HEK293 (cell line): Measurements from ENCODE around the gene AMPD3.

Source experiments
- CTCF ChIA-PET: fragments of 350-600 bp; formaldehyde crosslinking; extraction: SDS; loops from one replicate; lab custom pipeline; 2021; ENCODE audit warnings: antibody characterized with exemption; lab: Yijun Ruan, JAX
- POLR2A ChIA-PET: fragments of 300-600 bp; formaldehyde crosslinking; extraction: SDS; loops from one replicate; lab custom pipeline; 2020; ENCODE audit warnings: antibody characterized with exemption, inconsistent platforms; lab: Yijun Ruan, JAX
- H3K27ac ChIP-seq: fragments of 200-500 bp; sonication (Bioruptor generic); 2 replicates; pipeline ENCODE4 v1.5.1; 2014; ENCODE audit warnings: low read depth, low read length, control low read depth, inconsistent platforms; ENCODE audit errors: extremely low read depth
- H3K36me3 ChIP-seq, 2 experiments: fragments of 200-500 bp in 1 of 2; sonication (Bioruptor generic) in 1 of 2; 1 replicate in 1 of 2; 2 replicates in 1 of 2; pipeline ENCODE4 v1.5.1; 2014 to 2017; ENCODE audit warnings: inconsistent platforms in 2 of 2, low read length in 2 of 2; ENCODE audit not compliant: control insufficient read depth in 2 of 2, insufficient read depth in 1 of 2
- H3K4me1 ChIP-seq: fragments of 200-500 bp; sonication (Bioruptor generic); 2 replicates; pipeline ENCODE4 v1.5.1; 2014; ENCODE audit warnings: mild to moderate bottlenecking, low read length, inconsistent platforms; ENCODE audit not compliant: control insufficient read depth, insufficient read depth
- H3K4me3 ChIP-seq: 2 replicates; pipeline ENCODE4 v1.5.1; 2011; ENCODE audit warnings: low read depth, mild to moderate bottlenecking, control low read depth, low read length, moderate library complexity
- H3K9me3 ChIP-seq: fragments of 200-500 bp; sonication (Bioruptor generic); 2 replicates; pipeline ENCODE4 v1.5.1; 2014; ENCODE audit warnings: low read depth, low read length, inconsistent platforms; ENCODE audit not compliant: control insufficient read depth, insufficient read depth
- BCL6B ChIP-seq: fragments of 450-650 bp; formaldehyde crosslinking; IDR thresholded peaks from 2 replicates; pipeline ENCODE4 v1.5.1; 2017; ENCODE audit warnings: missing biosample characterization, missing genetic modification characterization
- GLIS2 ChIP-seq: fragments of 450-650 bp; formaldehyde crosslinking; IDR thresholded peaks from 2 replicates; pipeline ENCODE4 v1.5.1; 2016; ENCODE audit warnings: missing biosample characterization, missing genetic modification characterization
- PRDM4 ChIP-seq: fragments of 450-650 bp; formaldehyde crosslinking; IDR thresholded peaks from 2 replicates; pipeline ENCODE4 v1.5.1; 2017; ENCODE audit warnings: missing biosample characterization, missing genetic modification characterization
- SP3 ChIP-seq: fragments of 450-650 bp; formaldehyde crosslinking; IDR thresholded peaks from 2 replicates; pipeline ENCODE4 v1.5.1; 2016; ENCODE audit warnings: missing biosample characterization, missing genetic modification characterization
- TSHZ1 ChIP-seq: fragments of 450-650 bp; formaldehyde crosslinking; IDR thresholded peaks from 2 replicates; pipeline ENCODE4 v1.5.1; 2016; ENCODE audit warnings: missing biosample characterization, missing genetic modification characterization, borderline replicate concordance
- YY1 ChIP-seq: fragments of 450-650 bp; formaldehyde crosslinking; IDR thresholded peaks from 2 replicates; pipeline ENCODE4 v1.5.1; 2018; ENCODE audit warnings: missing biosample characterization, missing genetic modification characterization
- YY2 ChIP-seq: fragments of 450-650 bp; formaldehyde crosslinking; IDR thresholded peaks from 2 replicates; pipeline ENCODE4 v1.5.1; 2016; ENCODE audit warnings: missing biosample characterization, missing genetic modification characterization
- ZFHX2 ChIP-seq: fragments of 450-650 bp; formaldehyde crosslinking; conservative IDR thresholded peaks from 2 replicates; pipeline ENCODE4 v1.5.1; 2016; ENCODE audit warnings: missing biosample characterization, missing genetic modification characterization
- ZNF138 ChIP-seq: fragments of 450-650 bp; formaldehyde crosslinking; IDR thresholded peaks from 2 replicates; pipeline ENCODE4 v1.5.1; 2016; ENCODE audit warnings: missing biosample characterization, missing genetic modification characterization, borderline replicate concordance
- ZNF16 ChIP-seq: fragments of 450-650 bp; formaldehyde crosslinking; IDR thresholded peaks from 2 replicates; pipeline ENCODE4 v1.5.1; 2016; ENCODE audit warnings: low read depth, missing biosample characterization, missing genetic modification characterization
- ZNF169 ChIP-seq: fragments of 450-650 bp; formaldehyde crosslinking; IDR thresholded peaks from 2 replicates; pipeline ENCODE4 v1.5.1; 2016; ENCODE audit warnings: missing biosample characterization, missing genetic modification characterization
- ZNF19 ChIP-seq: fragments of 450-650 bp; formaldehyde crosslinking; IDR thresholded peaks from 2 replicates; pipeline ENCODE4; 2016; ENCODE audit warnings: missing biosample characterization, missing genetic modification characterization, low read depth
- ZNF211 ChIP-seq: fragments of 450-650 bp; formaldehyde crosslinking; IDR thresholded peaks from 2 replicates; pipeline ENCODE4 v1.5.1; 2016; ENCODE audit warnings: low read depth, missing biosample characterization, missing genetic modification characterization
- ZNF221 ChIP-seq: fragments of 450-650 bp; formaldehyde crosslinking; IDR thresholded peaks from 2 replicates; pipeline ENCODE4 v1.5.1; 2017; ENCODE audit warnings: missing biosample characterization, missing genetic modification characterization, borderline replicate concordance
- ZNF239 ChIP-seq: fragments of 450-650 bp; formaldehyde crosslinking; IDR thresholded peaks from 2 replicates; pipeline ENCODE4 v1.5.1; 2016; ENCODE audit warnings: missing biosample characterization, missing genetic modification characterization
- ZNF280C ChIP-seq: fragments of 450-650 bp; formaldehyde crosslinking; IDR thresholded peaks from 2 replicates; pipeline ENCODE4 v1.5.1; 2016; ENCODE audit warnings: missing biosample characterization, missing genetic modification characterization
- ZNF341 ChIP-seq: fragments of 450-650 bp; formaldehyde crosslinking; IDR thresholded peaks from 2 replicates; pipeline ENCODE4; 2016; ENCODE audit warnings: low read depth, missing biosample characterization, missing genetic modification characterization
- ZNF350 ChIP-seq: fragments of 450-650 bp; formaldehyde crosslinking; IDR thresholded peaks from 2 replicates; pipeline ENCODE4 v1.5.0; 2017; ENCODE audit warnings: missing biosample characterization, mild to moderate bottlenecking, missing genetic modification characterization
- ZNF416 ChIP-seq: fragments of 450-650 bp; formaldehyde crosslinking; IDR thresholded peaks from 2 replicates; pipeline ENCODE4 v1.5.1; 2016; ENCODE audit warnings: missing biosample characterization, missing genetic modification characterization
- ZNF48 ChIP-seq: fragments of 450-650 bp; formaldehyde crosslinking; IDR thresholded peaks from 2 replicates; pipeline ENCODE4 v1.5.1; 2016; ENCODE audit warnings: missing biosample characterization, missing genetic modification characterization
- ZNF561 ChIP-seq: fragments of 450-650 bp; IDR thresholded peaks from 2 replicates; pipeline ENCODE4 v1.5.1; 2018; ENCODE audit warnings: missing biosample characterization, missing genetic modification characterization, borderline replicate concordance
- ZNF837 ChIP-seq: fragments of 450-650 bp; formaldehyde crosslinking; IDR thresholded peaks from 2 replicates; pipeline ENCODE4 v1.5.1; 2016; ENCODE audit warnings: missing biosample characterization, missing genetic modification characterization
- ZSCAN16 ChIP-seq: fragments of 450-650 bp; formaldehyde crosslinking; IDR thresholded peaks from 2 replicates; pipeline ENCODE4 v1.5.1; 2016; ENCODE audit warnings: missing biosample characterization, missing genetic modification characterization
- ZSCAN18 ChIP-seq: fragments of 450-650 bp; formaldehyde crosslinking; IDR thresholded peaks from 2 replicates; pipeline ENCODE4 v1.5.1; 2016; ENCODE audit warnings: missing biosample characterization, missing genetic modification characterization

Gene AMPD3

GRCh38 chr11:10439351-10439750 lies 15.7 kb upstream of the AMPD3 start:
- TF ChIP-seq ZNF138 (tag by site-specific recombination), result no peak
- TF ChIP-seq PRDM4 (tag by site-specific recombination), result no peak
- no peak for TF ChIP-seq BCL6B (tag by site-specific recombination)
- no peak for TF ChIP-seq ZNF837 (tag by site-specific recombination)
- no peak for TF ChIP-seq ZFHX2
- no peak for TF ChIP-seq ZNF19 (tag by site-specific recombination)
- TF ChIP-seq ZNF239 (tag by site-specific recombination), result no peak
- no peak for TF ChIP-seq ZNF341 (tag by site-specific recombination)
- no peak for TF ChIP-seq GLIS2 (tag by site-specific recombination)
- no peak for TF ChIP-seq YY2 (tag by site-specific recombination)
- no peak for TF ChIP-seq ZNF416
- no peak for TF ChIP-seq ZSCAN18 (tag by site-specific recombination)
- CTCF ChIA-PET, result no interaction called here

GRCh38 chr11:10439924-10440323 lies 15.1 kb upstream of the AMPD3 start:
- Histone ChIP-seq H3K9me3 (no peaks in the 10 kb centered on the region), H3K36me3 (no peaks in the 10 kb centered on the region), H3K4me1 (no peaks in the 10 kb centered on the region), H3K27ac (no peak overlapping the region), H3K4me3 (no peak overlapping the region)
- ChIA-PET POLR2A (no interaction called here), CTCF (no interaction called here)
- no peak for TF ChIP-seq ZNF211 (tag by site-specific recombination)
- no peak for TF ChIP-seq TSHZ1 (tag by site-specific recombination)
- no peak for TF ChIP-seq ZNF48
- TF ChIP-seq ZNF169 (tag by site-specific recombination), result no peak
- TF ChIP-seq ZNF16, result no peak
- TF ChIP-seq ZNF350 (tag by site-specific recombination), result no peak
- no peak for TF ChIP-seq SP3 (tag by site-specific recombination)
- TF ChIP-seq ZSCAN16 (tag by site-specific recombination), result no peak
- TF ChIP-seq ZSCAN18 (tag by site-specific recombination), result no peak
- TF ChIP-seq ZNF280C (tag by site-specific recombination), result no peak
- no peak for TF ChIP-seq YY1 (tag by site-specific recombination)
- TF ChIP-seq ZNF221 (tag by site-specific recombination), result no peak
- no peak for TF ChIP-seq ZNF561 (tag by site-specific recombination)

More at GRCh38 chr11:10439351-10439750, 15.7 kb upstream of the AMPD3 start:
- H3K9me3 ChIP-seq, result no peaks in the 10 kb centered on the region
- POLR2A ChIA-PET, result no interaction called here
- no peaks in the 10 kb centered on the region for H3K4me1 ChIP-seq
- no peak overlapping the region for H3K4me3 ChIP-seq
- H3K36me3 ChIP-seq, result no peaks in the 10 kb centered on the region
- no peak overlapping the region for H3K27ac ChIP-seq
